Adipose tissue (tissue), 3 donors: ENCODE results near the gene IFT122. TPM values are rescaled to one million over a fixed set of nuclear protein-coding genes. Genes with fewer than 3 reads are reported as not detected.

ENCODE experiments used
- H3K27ac ChIP-seq: one replicate; pipeline ENCODE4 v1.5.1; 2013; ENCODE audit warnings: low read depth, low read length
- WGBS, 3 donors: extraction: QIAGEN DNeasy Blood & Tissue Kit; methylation state at CpG; one replicate each; pipeline ENCODE4 v1.1.7; 2013; 5-methylcytosine and 5-hydroxymethylcytosine counted together
- polyA plus RNA-seq, 3 donors: library from polyadenylated mRNA; stranded (reverse); fragments of 200-250 nt; gene quantifications; one replicate each; pipeline ENCODE4 v1.2.3, GENCODE V29; 2013
- donor health status: healthy with polysubstance abuse.
- donor health status: Bipolar disorder and iron deficiency.
- donor health status: healthy.

The IFT122 gene
- polyA plus RNA-seq, 3 donors: 14.1 to 19.0 (median 15.6) TPM

GRCh38 chr3:129432036-129432435 is 8.0 kb upstream of the IFT122 start:
- H3K27ac ChIP-seq: no peak overlapping the region
- WGBS, 3 donors: 76 to 93% (median 79%) methylated on average over 7 of the region's 7 CpGs

DNA sequence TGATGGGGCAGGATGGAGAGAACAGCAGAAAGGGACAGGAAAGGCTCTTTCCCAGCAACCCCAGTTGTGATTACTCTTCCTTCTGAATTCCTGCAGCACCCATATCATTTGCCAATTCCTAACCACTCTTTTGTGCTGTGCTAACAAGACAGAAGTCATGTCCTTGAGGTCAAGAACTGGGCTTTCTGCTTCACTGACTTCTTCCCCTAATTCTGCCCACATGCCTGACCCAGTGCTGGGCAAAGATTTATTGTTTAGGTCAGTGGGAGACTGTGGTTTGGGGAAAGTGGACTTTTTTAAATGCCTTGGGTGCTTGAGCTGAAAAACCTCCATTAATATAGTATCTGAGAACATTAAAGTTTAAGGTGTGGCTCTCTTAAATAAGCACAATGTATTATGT is 7.4 kb upstream of the IFT122 start:
- H3K27ac ChIP-seq: no peak overlapping the region

- WGBS, 3 donors: 82 to 95% (median 92%) methylated on average over 5 of the region's 5 CpGs
- H3K27ac ChIP-seq: no peak overlapping the region
These were observed 6.5 kb upstream of the IFT122 start for GRCh38 chr3:129433565-129433964.

- no peak overlapping the region for H3K27ac ChIP-seq
- 94 to 97% (median 96%) methylated on average over 1 of the region's 1 CpG for WGBS, 3 donors
These were observed 5.9 kb upstream of the IFT122 start for GRCh38 chr3:129434140-129434539.

GRCh38 chr3:129435367-129435766 is 4.7 kb upstream of the IFT122 start:
- WGBS, 3 donors: 78 to 82% (median 79%) methylated on average over 1 of the region's 1 CpG
- H3K27ac ChIP-seq: no peak overlapping the region

DNA sequence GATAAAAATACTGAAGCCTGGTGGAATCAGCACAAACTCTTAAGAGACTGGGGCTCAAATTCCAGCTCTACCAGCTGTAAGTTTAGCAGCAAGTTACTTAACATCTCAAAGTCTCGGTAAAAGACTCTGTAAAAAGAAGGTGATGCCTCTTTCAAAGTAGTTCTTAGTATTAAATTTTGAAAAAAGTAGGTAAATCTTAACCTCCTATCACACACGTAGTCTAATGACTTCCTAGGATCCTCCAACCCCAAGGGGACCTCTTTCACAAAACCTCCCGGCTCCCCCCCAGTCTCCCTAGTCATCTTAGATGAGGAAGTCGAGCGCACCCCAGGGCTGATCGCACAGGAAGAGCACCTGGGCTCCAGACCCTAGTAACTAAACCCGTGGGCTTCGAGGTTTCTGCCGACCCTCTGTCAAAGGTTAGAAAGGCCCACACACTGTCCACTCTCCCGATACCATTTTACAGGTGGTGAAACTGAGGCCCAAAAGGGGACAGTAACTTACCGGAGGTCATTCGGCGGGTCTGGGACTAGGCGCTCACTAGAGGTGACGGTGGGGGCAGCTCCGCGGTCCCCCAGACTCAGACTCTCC is 703 bp upstream of the IFT122 start:
- no peak overlapping the region for H3K27ac ChIP-seq
- WGBS, 3 donors: 0 to 1% (median 1%) methylated on average over 17 of the region's 17 CpGs

DNA sequence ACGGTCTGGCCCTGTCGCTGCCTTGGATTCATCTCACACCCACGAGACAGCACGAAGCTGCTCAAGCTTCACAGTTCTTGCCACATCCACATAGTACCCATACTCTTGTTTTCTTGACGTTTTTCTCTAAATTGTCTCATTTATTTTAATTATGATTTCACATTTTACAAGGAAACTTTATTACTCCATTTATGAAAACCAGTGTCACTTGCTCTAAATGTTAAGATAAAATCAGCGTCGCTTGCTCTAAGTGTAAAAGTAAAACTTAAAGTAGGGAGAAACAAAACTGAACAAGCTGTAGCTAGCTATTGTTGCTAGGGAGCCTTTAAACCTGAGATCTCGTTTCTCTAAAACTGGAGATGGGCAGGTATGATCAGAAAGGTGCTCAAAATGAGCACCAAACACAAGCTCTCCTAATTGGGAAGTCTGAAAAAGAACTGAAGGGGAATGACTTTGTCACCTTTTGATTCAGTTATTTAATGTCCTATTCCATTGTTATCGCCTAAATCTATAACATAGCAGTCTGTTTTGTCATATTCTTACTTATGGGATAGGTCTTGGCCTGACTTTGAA is 680 bp downstream of the IFT122 start:
- 5 to 9% (median 7%) methylated on average over 9 of the region's 9 CpGs for WGBS, 3 donors

GRCh38 chr3:129441215-129441614 is 1.2 kb downstream of the IFT122 start:
- no peak overlapping the region for H3K27ac ChIP-seq
- WGBS, 3 donors: 31 to 42% (median 32%) methylated on average over 9 of the region's 9 CpGs

More for the DNA sequence above, 680 bp downstream of the IFT122 start:
- peak overlapping the region; percentile 1 for H3K27ac ChIP-seq

DNA sequence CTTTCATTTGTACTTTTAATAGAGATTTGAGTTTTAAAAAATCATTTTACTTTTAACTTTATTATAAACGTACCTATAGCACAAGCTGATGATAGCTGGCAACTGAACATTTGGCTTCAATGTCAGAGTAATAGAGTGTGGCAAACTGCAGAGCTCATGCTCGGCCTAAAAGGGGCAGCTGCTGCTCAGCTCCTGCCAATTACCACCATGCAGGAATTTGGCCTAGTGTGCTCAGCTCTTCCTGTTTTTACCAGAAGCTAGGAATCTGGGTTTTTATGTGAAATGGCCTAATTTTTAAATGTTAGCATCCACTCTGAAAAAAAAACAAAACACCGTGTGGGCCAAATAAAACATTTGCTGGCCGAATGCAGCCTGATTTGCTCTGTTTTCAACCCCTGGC is 1.8 kb downstream of the IFT122 start:
- H3K27ac ChIP-seq: no peak overlapping the region
- WGBS, 3 donors: 16 to 19% (median 19%) methylated on average over 4 of the region's 4 CpGs

DNA sequence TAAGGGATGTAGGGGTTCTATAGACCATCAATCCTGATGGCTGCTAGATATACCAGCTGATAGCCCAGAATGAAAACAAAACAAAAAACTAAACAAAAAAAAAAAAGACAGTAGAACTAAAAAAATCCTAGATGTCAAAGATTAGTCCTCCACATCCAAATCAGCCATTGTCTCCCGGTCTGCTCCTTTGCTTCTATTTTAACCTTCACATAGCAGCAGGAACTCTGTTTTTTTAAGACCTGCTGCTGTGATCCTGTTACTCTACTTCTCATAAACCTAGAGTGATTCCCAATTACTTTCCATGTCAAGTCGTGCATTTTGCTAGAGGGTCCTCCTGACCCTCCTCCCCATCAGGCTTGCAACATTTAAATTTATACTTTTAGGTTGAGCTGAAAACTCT is 2.5 kb downstream of the IFT122 start:
- WGBS, 3 donors: 51 to 62% (median 52%) methylated on average over 2 of the region's 2 CpGs

DNA sequence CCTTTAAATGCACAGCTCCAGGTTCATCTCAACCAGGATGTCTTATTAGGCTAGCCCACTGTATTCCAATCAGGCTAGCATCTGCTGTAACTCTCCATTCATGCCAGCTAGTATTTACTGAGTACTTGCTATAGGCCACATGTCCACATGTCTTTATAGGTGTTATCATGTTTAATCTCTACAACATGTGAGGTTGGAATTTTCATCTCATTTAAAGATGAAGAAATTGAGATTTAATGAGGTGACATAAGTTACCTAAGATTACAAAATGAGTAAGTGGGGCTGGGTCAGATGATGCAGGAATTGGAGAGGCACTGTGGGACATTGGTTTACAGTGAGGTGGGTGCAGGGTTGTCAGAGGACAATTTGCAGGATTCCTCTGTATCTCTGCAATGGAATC is 2.9 kb downstream of the IFT122 start:
- H3K27ac ChIP-seq: peak overlapping the region; percentile 26

More for the DNA sequence above, 2.5 kb downstream of the IFT122 start:
- peak overlapping the region; percentile 26 for H3K27ac ChIP-seq

GRCh38 chr3:129445471-129445870 is 5.4 kb downstream of the IFT122 start:
- H3K27ac ChIP-seq: no peak overlapping the region
- 41 to 90% (median 72%) methylated on average over 3 of the region's 3 CpGs for WGBS, 3 donors

GRCh38 chr3:129446926-129447325 is 6.9 kb downstream of the IFT122 start:
- 65 to 84% (median 77%) methylated on average over 1 of the region's 1 CpG for WGBS, 3 donors

GRCh38 chr3:129448186-129448895 is 8.3 kb downstream of the IFT122 start:
- WGBS, 3 donors: 46 to 95% (median 87%) methylated on average over 18 of the region's 18 CpGs
- no peak overlapping the region for H3K27ac ChIP-seq

More at GRCh38 chr3:129446926-129447325, 6.9 kb downstream of the IFT122 start:
- no peak overlapping the region for H3K27ac ChIP-seq

- WGBS, 3 donors: 51 to 57% (median 55%) methylated on average over 5 of the region's 5 CpGs
- H3K27ac ChIP-seq: no peak overlapping the region
These were observed 9.5 kb downstream of the IFT122 start for GRCh38 chr3:129449279-129450115.

GRCh38 chr3:129453732-129454131 is 13.7 kb downstream of the IFT122 start:
- H3K27ac ChIP-seq: no peak overlapping the region
- 46 to 79% (median 69%) methylated on average over 1 of the region's 1 CpG for WGBS, 3 donors

GRCh38 chr3:129460155-129460554 is 20.1 kb downstream of the IFT122 start:
- no peak overlapping the region for H3K27ac ChIP-seq
- 90 to 95% (median 93%) methylated on average over 3 of the region's 3 CpGs for WGBS, 3 donors

GRCh38 chr3:129460572-129460971 is 20.5 kb downstream of the IFT122 start:
- 92 to 98% (median 94%) methylated on average over 2 of the region's 2 CpGs for WGBS, 3 donors
- H3K27ac ChIP-seq: no peak overlapping the region

DNA sequence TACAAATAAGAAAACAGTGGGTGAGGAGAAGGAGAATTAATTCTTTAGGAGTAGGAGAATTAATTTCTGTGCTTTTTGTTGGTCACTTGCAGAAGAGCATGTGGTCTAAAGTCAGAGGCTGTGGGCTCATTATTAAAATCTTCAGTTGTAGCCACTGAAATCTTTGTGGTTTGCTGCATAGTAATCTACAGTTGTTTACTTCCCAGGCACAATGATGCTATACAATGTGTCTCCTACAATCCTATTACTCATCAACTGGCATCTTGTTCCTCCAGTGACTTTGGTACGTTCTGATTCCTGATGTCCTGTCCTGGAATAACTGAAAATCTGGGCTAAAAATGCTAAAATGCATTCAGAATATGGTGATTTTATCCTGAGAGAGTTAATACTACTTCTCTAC is 21.0 kb downstream of the IFT122 start:
- WGBS, 3 donors: 85 to 91% (median 88%) methylated on average over 1 of the region's 1 CpG
- no peak overlapping the region for H3K27ac ChIP-seq
